Esophagus muscularis mucosa (tissue), 4 donors: ENCODE results near the gene TMEM217. TPM values are rescaled to one million over a fixed set of nuclear protein-coding genes. Genes with fewer than 3 reads are reported as not detected.

ENCODE experiments used
- DNase-seq: peaks from one replicate; pipeline ENCODE4 v3.0.0-alpha.2; 2017; ENCODE audit errors: extremely low spot score
- H3K27ac ChIP-seq, 4 donors: fragments of 200-600 bp; sonication (generic); replicated peaks in 1 of 4; 1 replicate in 3 of 4; 2 replicates in 1 of 4; pipeline ENCODE4 v1.5.1; 2016 to 2019; ENCODE audit warnings: mild to moderate bottlenecking in 1 of 4
- H3K27me3 ChIP-seq, 4 donors: fragments of 200-600 bp; sonication (generic); one replicate each; pipeline versions ENCODE4 v1.5.1 to v1.6.0; 2016 to 2019
- H3K36me3 ChIP-seq, 4 donors: fragments of 200-600 bp; sonication (generic); one replicate each; pipeline ENCODE4 v1.5.1; 2016 to 2019
- H3K4me1 ChIP-seq, 4 donors: fragments of 200-600 bp; sonication (generic); one replicate each; pipeline ENCODE4 v1.5.1; 2016 to 2019
- H3K4me3 ChIP-seq, 4 donors: fragments of 200-600 bp; sonication (generic); 1 replicate in 2 of 4; 2 replicates in 2 of 4; pipeline ENCODE4 v1.5.1; 2016 to 2019; ENCODE audit warnings: mild to moderate bottlenecking in 4 of 4, moderate library complexity in 1 of 4
- H3K9me3 ChIP-seq, 4 donors: fragments of 200-600 bp; sonication (generic); 1 replicate in 3 of 4; 2 replicates in 1 of 4; pipeline ENCODE4 v1.5.1; 2016 to 2019
- CTCF ChIP-seq, 3 experiments: fragments of 200-600 bp in 2 of 3; fragments of 450-650 bp in 1 of 3; sonication (generic) in 2 of 3; IDR thresholded peaks; one replicate each; pipeline ENCODE4 v1.5.1; 2017 to 2019; ENCODE audit warnings: antibody characterized with exemption in 3 of 3, mild to moderate bottlenecking in 2 of 3, moderate library complexity in 1 of 3
- EP300 ChIP-seq: sonication (generic); formaldehyde crosslinking; IDR thresholded peaks from one replicate; pipeline ENCODE4 v1.6.1; 2017; ENCODE audit warnings: antibody characterized with exemption
- POLR2A ChIP-seq: fragments of 450-650 bp; IDR thresholded peaks from one replicate; pipeline ENCODE4 v1.6.1; 2017; ENCODE audit warnings: antibody characterized with exemption, moderate library complexity, mild to moderate bottlenecking, low read depth
- POLR2AphosphoS5 ChIP-seq, 2 donors: sonication (generic); formaldehyde crosslinking; IDR thresholded peaks; one replicate each; pipeline ENCODE4 v1.6.1; 2017; ENCODE audit warnings: antibody characterized with exemption in 2 of 2
- WGBS: methylation state at CpG from one replicate; pipeline ENCODE4 v1.1.5; 2018; 5-methylcytosine and 5-hydroxymethylcytosine counted together
- intact Hi-C: fragments of 100-400 bp; cut with DNase I; formaldehyde crosslinking; loops from one replicate; pipeline ENCODE4 v1.15.1; 2023
- total RNA-seq, 4 donors: library from RNA; depleted of rRNA; stranded (reverse); fragments of >200 nt; gene quantifications; one replicate each; pipeline versions ENCODE4 v1.1.0 to v1.2.1, GENCODE V29; 2016

Gene TMEM217
- total RNA-seq, 4 donors from 2014 or later: 0.26 to 0.99 (median 0.57) TPM; not detected in 1

GRCh38 chr6:37303891-37304503 lies 46.1 kb upstream of the TMEM217 start:
- intact Hi-C loops: no loop called here
- no peaks in the 10 kb centered on the region for H3K9me3 ChIP-seq
- H3K27ac ChIP-seq: no peak overlapping the region
- peaks cover 13 to 16% (median 15%) of the 10 kb centered on the region in 4 donors for H3K4me1 ChIP-seq
- H3K36me3 ChIP-seq: peaks cover 17 to 49% (median 34%) of the 10 kb centered on the region in 4 donors
- no peaks in the 10 kb centered on the region for H3K27me3 ChIP-seq
- DNase-seq: no peak
- peak in 2 of 3 experiments; percentile 28 to 50 for TF ChIP-seq CTCF (IDR thresholded peaks at IDR 0.05)
- TF ChIP-seq EP300: no peak
- H3K4me3 ChIP-seq: no peak overlapping the region
- WGBS: 59% methylated on average over 3 of the region's 3 CpGs

DNA sequence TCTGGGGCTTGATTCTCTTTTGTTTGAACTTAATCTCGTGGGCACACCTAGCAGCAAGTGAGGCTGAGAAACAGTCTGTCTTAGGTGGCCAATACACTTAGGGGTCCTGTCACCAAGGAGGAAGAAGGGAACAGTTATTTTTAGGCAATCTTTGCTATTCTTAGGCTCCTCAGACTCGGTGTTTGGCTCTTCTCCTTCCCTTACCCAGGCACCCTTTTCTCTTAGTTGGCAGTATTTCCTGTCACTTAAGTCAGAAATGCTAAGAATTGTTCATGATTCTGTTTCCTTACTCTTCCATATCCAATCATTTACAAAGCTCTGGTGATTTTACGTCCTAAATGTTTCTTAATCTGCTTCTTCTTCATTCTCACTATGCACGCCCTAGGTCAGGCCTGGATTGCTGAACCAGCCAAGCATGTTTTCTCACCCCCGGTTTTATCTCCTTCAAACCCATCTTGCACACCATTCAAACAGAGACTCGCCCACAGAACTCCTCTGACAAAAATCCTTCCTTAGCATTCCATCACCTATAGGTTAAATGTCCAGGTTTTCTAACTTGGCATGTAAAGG lies 45.2 kb upstream of the TMEM217 start:
- no peak for DNase-seq
- H3K9me3 ChIP-seq: no peaks in the 10 kb centered on the region
- TF ChIP-seq CTCF (IDR thresholded peaks at IDR 0.05) (no peak), POLR2AphosphoS5 (IDR thresholded peaks at IDR 0.05) (no peak), POLR2A (no peak), EP300 (no peak)
- intact Hi-C loops: no loop called here
- H3K27me3 ChIP-seq: no peaks in the 10 kb centered on the region
- H3K27ac ChIP-seq: no peak overlapping the region
- H3K4me1 ChIP-seq: peaks cover 4 to 8% (median 7%) of the 10 kb centered on the region in 4 donors
- H3K4me3 ChIP-seq: no peak overlapping the region
- WGBS: 78% methylated on average over 6 of the region's 6 CpGs
- H3K36me3 ChIP-seq: peaks cover 17 to 51% (median 36%) of the 10 kb centered on the region in 4 donors

DNA sequence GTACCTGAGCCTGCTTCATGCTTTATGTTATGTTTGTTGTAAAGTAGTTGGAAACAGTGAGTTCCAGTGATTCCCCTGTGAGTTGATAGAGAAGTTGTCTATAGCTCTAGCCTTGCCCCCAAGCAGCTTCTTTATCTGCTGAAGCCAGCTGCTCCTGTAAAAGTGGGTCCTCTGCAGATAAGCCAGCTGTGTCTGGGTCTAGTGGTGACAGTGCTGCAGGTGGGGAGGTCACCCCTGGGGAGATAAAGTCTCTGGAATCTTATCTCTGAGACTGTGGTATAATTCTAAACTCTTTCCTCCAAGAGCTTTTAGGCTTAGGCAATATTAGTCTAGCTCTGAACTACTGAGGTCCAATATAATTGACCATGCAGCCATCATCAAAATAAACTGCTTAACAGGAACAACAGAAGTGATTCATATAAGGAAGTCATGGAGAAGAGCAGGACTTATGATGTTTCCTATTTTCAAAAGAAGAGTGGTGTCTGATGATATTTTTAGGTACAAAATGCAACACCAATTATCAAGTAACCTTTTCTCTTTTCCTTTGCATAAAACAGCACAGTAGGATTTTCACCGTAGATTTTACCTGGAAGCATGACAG lies 44.2 kb upstream of the TMEM217 start:
- Histone ChIP-seq H3K9me3 (no peaks in the 10 kb centered on the region), H3K27ac (no peak overlapping the region), H3K4me3 (no peak overlapping the region), H3K27me3 (no peaks in the 10 kb centered on the region), H3K4me1 (no peaks in the 10 kb centered on the region), H3K36me3 (peaks cover 17 to 57% (median 40%) of the 10 kb centered on the region in 4 donors)
- TF ChIP-seq CTCF (IDR thresholded peaks at IDR 0.05): no peak
- TF ChIP-seq POLR2A: no peak
- no peak for TF ChIP-seq EP300
- no peak for TF ChIP-seq POLR2AphosphoS5 (IDR thresholded peaks at IDR 0.05)
- no peak for DNase-seq
- 89% methylated on average over 1 of the region's 1 CpG for WGBS
- intact Hi-C loops: no loop called here

DNA sequence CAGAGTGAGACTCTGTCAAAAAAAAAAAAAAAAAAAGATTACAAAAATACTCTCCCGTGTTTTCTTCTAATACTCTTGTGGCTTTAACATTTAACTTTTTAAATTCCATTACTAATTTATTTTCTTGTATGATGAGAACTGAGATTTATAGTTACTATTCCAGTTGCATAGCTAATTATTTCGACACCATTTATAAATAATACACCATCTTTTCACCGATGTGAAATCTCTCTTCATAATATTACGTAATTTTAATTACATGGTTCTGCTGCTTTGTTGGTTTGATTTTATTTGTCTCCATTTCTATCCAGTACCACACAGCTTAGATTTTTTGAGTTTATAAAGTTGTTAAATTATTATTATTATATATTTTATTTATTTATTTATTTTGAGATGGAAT lies 42.0 kb upstream of the TMEM217 start:
- intact Hi-C loops: no loop called here
- peaks cover 17 to 71% (median 56%) of the 10 kb centered on the region in 4 donors for H3K36me3 ChIP-seq

More for the DNA sequence above, 42.0 kb upstream of the TMEM217 start:
- no peaks in the 10 kb centered on the region for H3K27me3 ChIP-seq
- no peak for DNase-seq
- TF ChIP-seq CTCF (IDR thresholded peaks at IDR 0.05): no peak
- no peak for TF ChIP-seq POLR2AphosphoS5 (IDR thresholded peaks at IDR 0.05)
- no peak for TF ChIP-seq EP300
- TF ChIP-seq POLR2A: no peak
- WGBS: 89% methylated on average over 4 of the region's 4 CpGs
- H3K9me3 ChIP-seq: no peaks in the 10 kb centered on the region
- H3K27ac ChIP-seq: no peak overlapping the region
- no peaks in the 10 kb centered on the region for H3K4me1 ChIP-seq
- H3K4me3 ChIP-seq: no peak overlapping the region
